Esophagus muscularis mucosa (tissue), 4 donors: ENCODE results near the gene DNAJC16.

Experiments used
- CTCF ChIP-seq, 3 experiments: fragments of 200-600 bp in 2 of 3; fragments of 450-650 bp in 1 of 3; sonication (generic) in 2 of 3; IDR thresholded peaks; one replicate each; pipeline ENCODE4 v1.5.1; 2017 to 2019; ENCODE audit warnings: antibody characterized with exemption in 3 of 3, mild to moderate bottlenecking in 2 of 3, moderate library complexity in 1 of 3
- EP300 ChIP-seq: sonication (generic); formaldehyde crosslinking; IDR thresholded peaks from one replicate; pipeline ENCODE4 v1.6.1; 2017; ENCODE audit warnings: antibody characterized with exemption
- POLR2A ChIP-seq: fragments of 450-650 bp; IDR thresholded peaks from one replicate; pipeline ENCODE4 v1.6.1; 2017; ENCODE audit warnings: antibody characterized with exemption, moderate library complexity, mild to moderate bottlenecking, low read depth

GRCh38 chr1:15558516-15558915, 31.9 kb downstream of the DNAJC16 start:
- TF ChIP-seq POLR2A (no peak), CTCF (IDR thresholded peaks at IDR 0.05) (no peak), EP300 (no peak)
